ENCODE measurements around the gene TBC1D1.

Gene TBC1D1

GRCh38 chr4:38007645-38008044 lies 116.8 kb downstream of the TBC1D1 start:
- no peaks in the 10 kb centered on the region for H3K27me3 ChIP-seq (replicated peaks; ENCODE audit: control insufficient read depth, insufficient read depth, low read length, poor library complexity, severe bottlenecking)
- H3K4me3 ChIP-seq (ENCODE audit: insufficient read depth, low read depth, low read length, poor library complexity, severe bottlenecking) = no peak overlapping the region
- no peak overlapping the region for H3K27ac ChIP-seq (ENCODE audit: insufficient read depth, low read length, poor library complexity, severe bottlenecking)
- H3K36me3 ChIP-seq (ENCODE audit: control insufficient read depth, insufficient read depth, low read length) = no peaks in the 10 kb centered on the region
- no peak for DNase-seq
- H3K9me3 ChIP-seq (ENCODE audit: control insufficient read depth, low read length) = no peaks in the 10 kb centered on the region
- H3K4me1 ChIP-seq (ENCODE audit: control insufficient read depth, insufficient read depth, low read length, poor library complexity, severe bottlenecking) = no peaks in the 10 kb centered on the region

GRCh38 chr4:38008571-38009021 lies 117.7 kb downstream of the TBC1D1 start:
- H3K4me3 ChIP-seq (ENCODE audit: insufficient read depth, low read depth, low read length, poor library complexity, severe bottlenecking) = no peak overlapping the region
- H3K36me3 ChIP-seq (ENCODE audit: control insufficient read depth, insufficient read depth, low read length) = no peaks in the 10 kb centered on the region
- H3K9me3 ChIP-seq (ENCODE audit: control insufficient read depth, low read length) = no peaks in the 10 kb centered on the region
- no peaks in the 10 kb centered on the region for H3K4me1 ChIP-seq (ENCODE audit: control insufficient read depth, insufficient read depth, low read length, poor library complexity, severe bottlenecking)
- H3K27ac ChIP-seq (ENCODE audit: insufficient read depth, low read length, poor library complexity, severe bottlenecking) = no peak overlapping the region
- H3K27me3 ChIP-seq (replicated peaks; ENCODE audit: control insufficient read depth, insufficient read depth, low read length, poor library complexity, severe bottlenecking) = no peaks in the 10 kb centered on the region
- no peak for DNase-seq

- Histone ChIP-seq H3K27me3 (replicated peaks; ENCODE audit: control insufficient read depth, insufficient read depth, low read length, poor library complexity, severe bottlenecking) (no peaks in the 10 kb centered on the region), H3K27ac (ENCODE audit: insufficient read depth, low read length, poor library complexity, severe bottlenecking) (no peak overlapping the region), H3K4me3 (ENCODE audit: insufficient read depth, low read depth, low read length, poor library complexity, severe bottlenecking) (no peak overlapping the region), H3K4me1 (ENCODE audit: control insufficient read depth, insufficient read depth, low read length, poor library complexity, severe bottlenecking) (no peaks in the 10 kb centered on the region), H3K36me3 (ENCODE audit: control insufficient read depth, insufficient read depth, low read length) (peaks cover 4% of the 10 kb centered on the region), H3K9me3 (ENCODE audit: control insufficient read depth, low read length) (no peaks in the 10 kb centered on the region)
- DNase-seq = no peak
Observed at GRCh38 chr4:38009421-38009820, 118.5 kb downstream of the TBC1D1 start.

GRCh38 chr4:38009949-38010348 lies 119.1 kb downstream of the TBC1D1 start:
- H3K27me3 ChIP-seq (replicated peaks; ENCODE audit: control insufficient read depth, insufficient read depth, low read length, poor library complexity, severe bottlenecking) = no peaks in the 10 kb centered on the region
- DNase-seq = no peak
- H3K9me3 ChIP-seq (ENCODE audit: control insufficient read depth, low read length) = no peaks in the 10 kb centered on the region
- no peaks in the 10 kb centered on the region for H3K4me1 ChIP-seq (ENCODE audit: control insufficient read depth, insufficient read depth, low read length, poor library complexity, severe bottlenecking)
- H3K4me3 ChIP-seq (ENCODE audit: insufficient read depth, low read depth, low read length, poor library complexity, severe bottlenecking) = no peak overlapping the region
- H3K36me3 ChIP-seq (ENCODE audit: control insufficient read depth, insufficient read depth, low read length) = peaks cover 7% of the 10 kb centered on the region
- no peak overlapping the region for H3K27ac ChIP-seq (ENCODE audit: insufficient read depth, low read length, poor library complexity, severe bottlenecking)

- DNase-seq = no peak
- H3K9me3 ChIP-seq (ENCODE audit: control insufficient read depth, low read length) = no peaks in the 10 kb centered on the region
- H3K27ac ChIP-seq (ENCODE audit: insufficient read depth, low read length, poor library complexity, severe bottlenecking) = no peak overlapping the region
- H3K4me3 ChIP-seq (ENCODE audit: insufficient read depth, low read depth, low read length, poor library complexity, severe bottlenecking) = no peak overlapping the region
- H3K36me3 ChIP-seq (ENCODE audit: control insufficient read depth, insufficient read depth, low read length) = peaks cover 16% of the 10 kb centered on the region
- H3K4me1 ChIP-seq (ENCODE audit: control insufficient read depth, insufficient read depth, low read length, poor library complexity, severe bottlenecking) = no peaks in the 10 kb centered on the region
- no peaks in the 10 kb centered on the region for H3K27me3 ChIP-seq (replicated peaks; ENCODE audit: control insufficient read depth, insufficient read depth, low read length, poor library complexity, severe bottlenecking)
Observed at GRCh38 chr4:38011511-38012162, 120.8 kb downstream of the TBC1D1 start.

GRCh38 chr4:38013461-38014366 lies 122.8 kb downstream of the TBC1D1 start:
- H3K27ac ChIP-seq (ENCODE audit: insufficient read depth, low read length, poor library complexity, severe bottlenecking) = no peak overlapping the region
- H3K9me3 ChIP-seq (ENCODE audit: control insufficient read depth, low read length) = no peaks in the 10 kb centered on the region
- H3K4me1 ChIP-seq (ENCODE audit: control insufficient read depth, insufficient read depth, low read length, poor library complexity, severe bottlenecking) = no peaks in the 10 kb centered on the region
- peaks cover 16% of the 10 kb centered on the region for H3K36me3 ChIP-seq (ENCODE audit: control insufficient read depth, insufficient read depth, low read length)
- H3K27me3 ChIP-seq (replicated peaks; ENCODE audit: control insufficient read depth, insufficient read depth, low read length, poor library complexity, severe bottlenecking) = no peaks in the 10 kb centered on the region
- DNase-seq = no peak
- H3K4me3 ChIP-seq (ENCODE audit: insufficient read depth, low read depth, low read length, poor library complexity, severe bottlenecking) = no peak overlapping the region

- no peaks in the 10 kb centered on the region for H3K4me1 ChIP-seq (ENCODE audit: control insufficient read depth, insufficient read depth, low read length, poor library complexity, severe bottlenecking)
- no peaks in the 10 kb centered on the region for H3K27me3 ChIP-seq (replicated peaks; ENCODE audit: control insufficient read depth, insufficient read depth, low read length, poor library complexity, severe bottlenecking)
- no peak for DNase-seq
- H3K36me3 ChIP-seq (ENCODE audit: control insufficient read depth, insufficient read depth, low read length) = peaks cover 16% of the 10 kb centered on the region
- H3K4me3 ChIP-seq (ENCODE audit: insufficient read depth, low read depth, low read length, poor library complexity, severe bottlenecking) = no peak overlapping the region
- H3K27ac ChIP-seq (ENCODE audit: insufficient read depth, low read length, poor library complexity, severe bottlenecking) = no peak overlapping the region
- no peaks in the 10 kb centered on the region for H3K9me3 ChIP-seq (ENCODE audit: control insufficient read depth, low read length)
Observed at GRCh38 chr4:38014421-38014852, 123.6 kb downstream of the TBC1D1 start.

- Histone ChIP-seq H3K36me3 (ENCODE audit: control insufficient read depth, insufficient read depth, low read length) (peaks cover 22% of the 10 kb centered on the region), H3K9me3 (ENCODE audit: control insufficient read depth, low read length) (no peaks in the 10 kb centered on the region), H3K4me3 (ENCODE audit: insufficient read depth, low read depth, low read length, poor library complexity, severe bottlenecking) (no peak overlapping the region), H3K27me3 (replicated peaks; ENCODE audit: control insufficient read depth, insufficient read depth, low read length, poor library complexity, severe bottlenecking) (no peaks in the 10 kb centered on the region), H3K4me1 (ENCODE audit: control insufficient read depth, insufficient read depth, low read length, poor library complexity, severe bottlenecking) (no peaks in the 10 kb centered on the region), H3K27ac (ENCODE audit: insufficient read depth, low read length, poor library complexity, severe bottlenecking) (no peak overlapping the region)
- DNase-seq = no peak
Observed at GRCh38 chr4:38015886-38016515, 125.1 kb downstream of the TBC1D1 start.

GRCh38 chr4:38016698-38017097 lies 125.8 kb downstream of the TBC1D1 start:
- Histone ChIP-seq H3K27ac (ENCODE audit: insufficient read depth, low read length, poor library complexity, severe bottlenecking) (no peak overlapping the region), H3K9me3 (ENCODE audit: control insufficient read depth, low read length) (no peaks in the 10 kb centered on the region), H3K4me1 (ENCODE audit: control insufficient read depth, insufficient read depth, low read length, poor library complexity, severe bottlenecking) (no peaks in the 10 kb centered on the region), H3K36me3 (ENCODE audit: control insufficient read depth, insufficient read depth, low read length) (peaks cover 28% of the 10 kb centered on the region), H3K27me3 (replicated peaks; ENCODE audit: control insufficient read depth, insufficient read depth, low read length, poor library complexity, severe bottlenecking) (no peaks in the 10 kb centered on the region), H3K4me3 (ENCODE audit: insufficient read depth, low read depth, low read length, poor library complexity, severe bottlenecking) (no peak overlapping the region)
- DNase-seq = no peak

- no peak for DNase-seq
- Histone ChIP-seq H3K27me3 (replicated peaks; ENCODE audit: control insufficient read depth, insufficient read depth, low read length, poor library complexity, severe bottlenecking) (no peaks in the 10 kb centered on the region), H3K4me3 (ENCODE audit: insufficient read depth, low read depth, low read length, poor library complexity, severe bottlenecking) (no peak overlapping the region), H3K4me1 (ENCODE audit: control insufficient read depth, insufficient read depth, low read length, poor library complexity, severe bottlenecking) (no peaks in the 10 kb centered on the region), H3K27ac (ENCODE audit: insufficient read depth, low read length, poor library complexity, severe bottlenecking) (no peak overlapping the region), H3K36me3 (ENCODE audit: control insufficient read depth, insufficient read depth, low read length) (peaks cover 31% of the 10 kb centered on the region), H3K9me3 (ENCODE audit: control insufficient read depth, low read length) (no peaks in the 10 kb centered on the region)
Observed at GRCh38 chr4:38017609-38018008, 126.7 kb downstream of the TBC1D1 start.
